Fibroblast of skin of abdomen (primary cell): ENCODE measurements around the gene ARHGEF38. TPM values are rescaled to one million over a fixed set of nuclear protein-coding genes. Genes with fewer than 3 reads are reported as not detected.

ENCODE experiments used
- DNase-seq: peaks from one replicate; pipeline ENCODE4 v3.0.0-alpha.2; 2013
- polyA plus RNA-seq, 2 experiments: library from polyadenylated mRNA; unstranded; fragments of 120-200 nt; gene quantifications; one replicate each; pipeline ENCODE4 v1.2.1, GENCODE V29; 2013; ENCODE audit not compliant: insufficient read length in 2 of 2

The ARHGEF38 gene
- 0.32 TPM for polyA plus RNA-seq (2013, experiment 1 of 2; ENCODE audit: insufficient read length)
- polyA plus RNA-seq (2013, experiment 2 of 2; ENCODE audit: insufficient read length): 0.21 TPM

GRCh38 chr4:105551965-105552746 lies at the start of gene ARHGEF38:
ARHGEF38 (plus strand) TSS chr4:105552620; CDS start chr4:105552766, 146 bp downstream.
- DNase-seq: peak; percentile 15

- no peak for DNase-seq
Measured at GRCh38 chr4:105503484-105503883, 48.9 kb upstream of the ARHGEF38 start.

- DNase-seq: no peak
Measured at GRCh38 chr4:105504744-105505143, 47.7 kb upstream of the ARHGEF38 start.

- no peak for DNase-seq
Measured at GRCh38 chr4:105509291-105509690, 43.1 kb upstream of the ARHGEF38 start.

DNA sequence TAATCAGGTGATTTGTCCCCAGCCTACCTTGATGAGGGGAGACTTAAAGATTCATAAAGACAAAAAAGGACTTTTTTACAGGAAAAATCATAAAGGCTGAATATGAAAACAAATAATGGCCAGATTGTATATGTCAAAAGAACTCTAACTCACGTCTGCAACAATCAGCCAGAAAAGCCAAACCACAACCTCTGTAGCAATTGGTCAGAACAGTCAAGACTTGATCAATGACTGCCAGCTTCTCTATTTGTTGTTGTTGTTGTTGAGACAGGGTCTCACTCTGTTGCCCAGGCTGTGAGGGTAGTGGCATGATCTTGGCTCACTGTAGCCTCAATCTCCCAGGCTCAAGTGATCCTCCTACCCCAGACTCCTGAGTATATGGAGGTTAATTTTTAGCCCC lies 42.7 kb upstream of the ARHGEF38 start:
- no peak for DNase-seq

GRCh38 chr4:105510245-105510644 lies 42.2 kb upstream of the ARHGEF38 start:
- no peak for DNase-seq

DNA sequence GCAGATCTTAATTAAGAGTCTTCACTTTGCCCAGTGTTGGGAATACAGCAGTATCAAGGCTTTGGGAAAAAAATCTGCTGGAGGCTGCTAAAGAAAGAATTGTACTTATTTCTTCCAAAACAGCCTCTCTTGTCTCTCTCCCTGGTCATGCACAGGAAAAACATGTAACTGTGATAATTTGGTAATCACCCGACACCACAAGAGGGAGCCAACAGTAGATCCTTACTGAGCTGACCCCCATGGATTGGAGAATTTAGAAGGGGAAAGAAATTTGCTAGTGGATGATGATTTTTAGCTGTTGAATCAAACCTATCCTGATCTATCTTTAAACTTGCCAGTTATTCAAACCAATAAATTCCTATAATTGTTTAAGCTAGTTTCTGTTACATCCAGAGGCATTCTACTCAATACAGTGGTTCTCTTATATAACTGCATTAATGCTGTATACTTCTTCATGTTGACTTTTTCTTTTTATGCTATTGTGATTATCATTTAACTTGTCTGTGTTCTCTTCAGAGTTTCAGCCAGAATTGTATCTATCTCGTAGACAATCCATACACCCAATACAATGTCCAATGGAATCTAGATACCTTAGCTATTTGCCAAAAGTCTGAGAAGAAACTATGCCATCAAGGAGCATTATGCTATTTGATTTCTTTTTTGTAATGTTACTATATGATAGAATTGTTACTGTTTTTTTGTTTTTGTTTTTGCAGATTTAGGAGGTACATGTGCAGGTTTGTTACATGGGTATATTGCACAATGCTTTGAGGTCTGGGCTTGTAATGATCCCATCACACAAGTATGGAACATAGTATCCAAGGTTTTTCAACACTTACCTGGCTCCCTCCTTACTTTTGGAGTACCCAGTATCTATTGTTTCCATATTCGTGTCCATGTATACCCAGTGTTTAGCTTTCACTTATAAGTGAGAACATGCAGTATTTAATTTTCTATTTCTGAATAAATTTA lies 31.3 kb upstream of the ARHGEF38 start:
- peak; percentile 34 for DNase-seq

DNA sequence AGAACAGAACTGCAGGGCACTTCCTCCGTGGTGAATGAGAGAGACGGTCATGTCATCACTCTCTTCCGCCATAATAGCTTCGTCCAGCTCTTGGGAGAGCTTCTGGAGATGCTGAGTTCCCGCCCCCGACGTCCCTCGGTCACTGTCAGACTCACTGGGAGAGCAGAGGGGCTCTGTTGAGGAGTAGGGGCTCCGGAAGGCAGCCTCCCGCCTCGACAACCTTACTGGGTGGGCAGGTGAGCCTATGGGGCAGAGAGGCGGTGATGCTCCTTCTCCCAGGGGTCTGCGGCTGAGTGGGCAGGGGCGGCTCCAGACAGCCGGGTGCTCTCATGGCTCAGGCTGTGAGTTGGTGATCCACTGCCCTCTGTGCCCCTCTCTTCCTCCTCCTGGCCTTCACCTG lies 25.8 kb upstream of the ARHGEF38 start:
- no peak for DNase-seq

DNA sequence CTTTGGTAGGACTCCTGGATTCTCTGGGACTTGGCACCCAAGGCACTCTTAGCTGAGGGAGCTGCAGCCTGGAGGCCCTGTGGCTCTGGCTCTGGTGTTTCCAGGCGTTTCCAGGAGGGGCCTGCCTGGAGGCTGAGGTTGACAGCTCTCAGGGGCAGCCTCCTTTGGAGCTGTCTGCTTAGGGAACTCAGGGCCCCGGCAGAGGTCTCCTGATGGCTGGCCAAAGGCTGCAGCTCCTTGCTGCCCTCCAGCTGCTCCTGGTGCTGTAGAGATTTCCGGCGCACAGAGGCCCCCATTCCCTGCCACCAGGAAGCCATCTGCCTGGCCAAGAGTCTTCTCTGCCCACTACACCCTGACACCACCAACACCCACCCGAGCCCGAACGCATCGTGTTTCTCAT lies 25.3 kb upstream of the ARHGEF38 start:
- DNase-seq: no peak

- no peak for DNase-seq
Measured at GRCh38 chr4:105536601-105537000, 15.8 kb upstream of the ARHGEF38 start.

DNA sequence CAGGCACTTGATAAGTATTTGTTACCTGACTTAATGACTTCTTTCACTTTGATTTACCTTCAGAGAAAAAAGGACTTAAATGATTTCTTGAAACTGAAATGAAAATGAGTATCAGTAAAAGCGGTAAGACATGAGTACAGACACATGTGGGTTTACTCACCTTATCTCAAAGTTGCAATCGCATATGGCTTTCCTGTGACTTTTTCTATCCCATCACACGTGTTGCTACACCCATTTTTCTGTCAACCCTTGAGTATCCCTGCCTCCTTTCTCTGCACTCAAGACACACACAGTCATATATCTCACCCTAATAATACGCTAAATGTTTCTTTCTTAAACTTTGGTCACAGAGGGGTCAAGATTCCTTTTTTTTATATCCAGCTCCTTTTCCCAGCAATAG lies 11.0 kb upstream of the ARHGEF38 start:
- DNase-seq: no peak

DNA sequence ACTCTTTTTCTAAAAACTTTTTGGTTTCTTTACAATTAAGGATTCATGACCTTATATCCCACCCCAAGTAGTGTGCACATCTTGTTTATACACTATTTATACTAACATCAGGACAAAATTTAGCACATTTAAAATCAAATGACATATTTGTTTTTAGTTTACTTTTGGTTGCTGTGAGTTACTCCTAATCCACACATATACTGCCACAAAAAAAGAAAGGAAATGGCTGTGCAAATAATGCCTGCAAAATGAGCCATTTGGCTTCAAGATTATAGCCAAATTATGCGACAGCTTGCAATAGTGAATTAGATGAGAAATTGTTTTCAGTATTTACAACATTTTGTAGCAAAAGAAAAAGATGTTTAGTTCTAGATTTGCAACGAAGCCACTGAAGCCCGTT lies 10.4 kb upstream of the ARHGEF38 start:
- no peak for DNase-seq

- no peak for DNase-seq
Measured at GRCh38 chr4:105543346-105543745, 9.1 kb upstream of the ARHGEF38 start.

- no peak for DNase-seq
Measured at GRCh38 chr4:105543881-105544280, 8.5 kb upstream of the ARHGEF38 start.

- peak; percentile 5 for DNase-seq
Measured at GRCh38 chr4:105544520-105545286, 7.7 kb upstream of the ARHGEF38 start.

DNA sequence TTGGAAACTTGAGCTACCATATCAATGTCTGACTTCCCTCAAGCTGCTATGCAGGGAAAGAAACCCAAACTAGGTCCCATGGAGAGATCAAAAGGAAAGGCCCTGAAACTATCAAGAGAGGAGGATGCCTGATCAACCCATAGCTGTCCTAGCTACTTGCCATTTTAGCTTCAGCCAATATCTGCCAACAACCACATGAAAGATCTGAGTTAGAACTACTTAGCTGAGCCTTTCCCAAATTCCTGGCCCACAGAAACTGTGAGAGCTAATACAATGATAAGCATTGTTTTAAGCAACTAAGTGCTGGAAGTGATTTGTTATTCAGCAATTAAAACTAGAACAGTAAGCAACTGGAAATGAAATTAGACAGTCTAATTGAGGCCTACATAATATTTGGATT lies 6.3 kb upstream of the ARHGEF38 start:
- DNase-seq: no peak

GRCh38 chr4:105547769-105548168 lies 4.7 kb upstream of the ARHGEF38 start:
- no peak for DNase-seq

GRCh38 chr4:105548483-105548882 lies 3.9 kb upstream of the ARHGEF38 start:
- peak; percentile 28 for DNase-seq

GRCh38 chr4:105550641-105551040 lies 1.8 kb upstream of the ARHGEF38 start:
- DNase-seq: no peak

DNA sequence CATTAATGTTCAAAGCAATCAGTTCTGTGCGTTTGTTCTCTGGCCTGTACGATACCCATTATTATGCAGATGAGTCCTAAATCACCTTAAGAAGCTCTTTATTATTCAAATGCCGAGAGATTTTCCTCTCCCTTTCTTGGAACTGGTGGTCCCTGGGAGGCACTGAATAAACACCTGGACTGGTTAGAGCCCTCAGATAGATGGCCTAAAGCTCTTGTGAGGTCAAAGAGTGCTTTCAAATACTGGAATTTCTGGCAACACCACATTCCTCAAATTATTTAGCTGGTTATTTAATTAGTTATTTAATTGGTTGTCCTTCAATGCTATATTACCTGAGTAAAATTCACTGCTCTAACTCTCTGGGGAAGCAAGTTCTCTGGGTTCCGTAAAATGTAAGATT lies 3.0 kb downstream of the ARHGEF38 start:
- no peak for DNase-seq

DNA sequence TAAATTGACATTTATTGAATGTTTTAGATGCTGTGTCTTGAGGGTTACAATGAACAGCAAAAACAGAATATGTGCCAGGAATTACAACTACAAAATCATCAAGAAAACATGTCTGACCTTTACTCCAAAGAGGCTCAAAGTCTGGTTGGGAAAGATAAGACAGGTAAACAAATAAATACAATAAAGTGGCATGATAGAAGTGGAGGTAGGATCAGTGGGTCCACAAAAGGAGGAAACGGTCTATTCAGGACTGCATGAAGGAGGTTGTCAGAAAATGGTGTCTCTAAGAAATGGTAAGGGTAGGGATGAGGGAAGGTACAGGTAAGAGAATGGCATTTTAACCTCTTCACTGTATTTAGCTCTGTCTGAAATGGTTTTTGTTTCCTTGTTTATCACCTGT lies 3.8 kb downstream of the ARHGEF38 start:
- DNase-seq: no peak

DNA sequence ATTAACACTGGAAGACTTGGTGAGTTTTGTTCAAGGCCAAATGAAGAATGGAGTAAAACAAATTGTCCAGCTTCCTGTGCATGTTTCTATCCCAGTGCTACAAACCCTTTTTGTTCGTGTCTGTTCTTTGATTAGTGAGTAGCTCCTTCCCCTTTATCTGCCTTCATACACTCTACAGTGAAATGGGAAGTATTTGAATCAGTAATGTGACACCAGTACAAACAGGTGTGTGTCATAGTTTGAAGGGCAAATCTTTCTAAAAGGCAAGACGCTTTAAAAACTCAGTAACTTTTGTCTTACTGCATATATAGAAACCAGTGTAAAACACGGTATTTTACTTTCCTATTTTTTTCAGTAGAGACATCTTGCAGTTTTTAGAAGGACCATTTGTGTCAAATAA lies 5.9 kb downstream of the ARHGEF38 start:
- no peak for DNase-seq

DNA sequence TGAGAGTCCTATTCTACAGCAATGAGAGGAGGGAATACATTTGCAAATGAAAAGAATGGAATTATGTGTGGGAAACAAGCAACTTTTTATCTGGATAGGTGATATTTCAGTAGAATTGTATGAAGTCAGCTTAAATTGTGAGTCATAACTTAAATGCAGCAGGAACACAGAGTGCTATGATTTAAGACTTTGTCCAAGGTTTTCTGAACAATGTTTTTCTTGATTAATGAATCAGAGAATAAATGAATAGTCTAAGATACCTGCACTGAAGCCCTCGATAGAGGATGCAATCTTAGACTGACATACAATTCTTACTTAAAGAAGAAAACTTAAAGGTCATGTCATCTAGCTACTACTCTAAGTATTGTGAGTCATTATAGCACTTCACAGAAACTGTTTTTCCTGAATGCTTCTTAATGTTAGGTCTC lies 8.0 kb downstream of the ARHGEF38 start:
- DNase-seq: no peak
